Activated CD4-positive, alpha-beta T cell treated with anti-CD3 and anti-CD28 coated beads, Interleukin-2, amount 10 ng/mL, durations not matched to agents 7 days and 5 days (primary cell): ENCODE results near the gene SET. TPM values are rescaled to one million over a fixed set of nuclear protein-coding genes. Genes with fewer than 3 reads are reported as not detected.
"Not testable (repeated sequence)": the region's sequence is repeated elsewhere in the genome, so short reads cannot be mapped to it uniquely, and the experiment has no call there.

Experiments
- CTCF ChIA-PET: fragments of 350-600 bp; sonication (Branson Sonifier 250); formaldehyde crosslinking; loops from one replicate; lab custom pipeline; 2021; ENCODE audit warnings: antibody characterized with exemption; lab: Charles Lee
- POLR2A ChIA-PET: fragments of 350-600 bp; sonication (Branson Sonifier 250); formaldehyde crosslinking; loops from one replicate; lab custom pipeline; 2021; ENCODE audit warnings: antibody characterized with exemption; lab: Charles Lee
- DNase-seq: peaks from one replicate; pipeline ENCODE4 v3.0.0-alpha.2; 2020
- H3K27ac Mint-ChIP-seq: one replicate; pipeline ENCODE4 v1.8.0; 2021; ENCODE audit warnings: mild to moderate bottlenecking, moderate library complexity, mixed read lengths
- H3K27me3 Mint-ChIP-seq: one replicate; pipeline ENCODE4 v1.8.0; 2021; ENCODE audit warnings: mixed read lengths
- H3K36me3 Mint-ChIP-seq: one replicate; pipeline ENCODE4 v1.8.0; 2021; ENCODE audit warnings: low read depth, mixed read lengths
- H3K4me1 Mint-ChIP-seq: one replicate; pipeline ENCODE4 v1.8.0; 2021; ENCODE audit warnings: mixed read lengths
- H3K4me3 Mint-ChIP-seq: one replicate; pipeline ENCODE4 v1.8.0; 2021; ENCODE audit warnings: mild to moderate bottlenecking, moderate library complexity, mixed read lengths
- H3K9me3 Mint-ChIP-seq: one replicate; pipeline ENCODE4 v1.8.0; 2021; ENCODE audit warnings: mixed read lengths
- total RNA-seq, 2 experiments: library from RNA; stranded (reverse); gene quantifications; one replicate each; pipeline ENCODE4 v1.2.3, GENCODE V29; 2021

Gene SET, protein sequence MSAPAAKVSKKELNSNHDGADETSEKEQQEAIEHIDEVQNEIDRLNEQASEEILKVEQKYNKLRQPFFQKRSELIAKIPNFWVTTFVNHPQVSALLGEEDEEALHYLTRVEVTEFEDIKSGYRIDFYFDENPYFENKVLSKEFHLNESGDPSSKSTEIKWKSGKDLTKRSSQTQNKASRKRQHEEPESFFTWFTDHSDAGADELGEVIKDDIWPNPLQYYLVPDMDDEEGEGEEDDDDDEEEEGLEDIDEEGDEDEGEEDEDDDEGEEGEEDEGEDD
- 100 to 1,000 TPM; 476 to 482 TPM for total RNA-seq

DNA sequence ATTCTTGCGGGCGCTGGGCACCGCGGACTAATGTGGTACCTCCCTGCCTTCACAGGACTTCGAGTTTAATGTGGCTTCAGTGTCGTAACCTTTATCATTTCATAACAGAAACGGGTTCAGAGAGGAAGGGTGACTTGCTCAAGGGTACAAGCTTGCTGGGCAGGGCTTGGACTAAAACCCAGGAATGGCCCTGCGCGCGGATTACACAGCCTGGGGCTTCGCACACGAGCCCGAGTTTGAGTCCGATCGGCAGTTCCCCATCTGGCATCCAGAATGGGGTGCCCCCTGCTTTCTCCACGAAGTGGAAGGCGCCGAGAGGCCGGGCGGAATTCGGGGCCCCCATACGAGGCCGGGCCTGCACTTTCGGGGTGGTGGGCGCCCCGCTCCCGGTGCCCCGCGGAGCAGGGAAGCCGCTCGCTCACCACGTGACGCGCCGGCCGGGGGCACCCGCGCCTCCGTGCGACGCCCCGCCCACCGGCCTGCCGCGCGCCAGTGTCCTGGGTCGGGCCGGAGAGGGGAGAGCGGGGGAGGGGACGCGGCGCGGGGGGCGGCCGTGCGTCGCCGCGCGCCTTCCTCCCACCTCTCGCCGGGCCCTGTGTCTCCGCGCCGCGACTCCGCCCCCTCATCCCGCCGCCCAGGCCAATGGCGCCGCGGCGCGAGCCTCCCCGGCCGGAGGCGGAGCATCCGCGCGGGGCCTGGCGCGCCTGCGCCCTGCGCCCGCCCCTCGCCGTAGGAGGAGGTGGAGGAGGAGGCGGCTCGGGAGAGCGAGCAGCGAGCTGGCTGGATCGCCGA, at the start of gene SET:
TSS of gene SET (plus strand) at position 722 of the 792 bp plus-strand sequence. CDS start 361 bp downstream, outside the sequence.
- POLR2A ChIA-PET: no interaction called here
- no peaks in the 10 kb centered on the region for H3K9me3 Mint-ChIP-seq
- peak within 1 kb of the TSS; percentile 99 for H3K27ac Mint-ChIP-seq
- H3K36me3 Mint-ChIP-seq: peaks cover 35% of the 10 kb centered on the region
- no peaks in the 10 kb centered on the region for H3K27me3 Mint-ChIP-seq
- peaks cover 62% of the 10 kb centered on the region for H3K4me1 Mint-ChIP-seq
- peak; percentile 92 for DNase-seq
- CTCF ChIA-PET: interaction anchor here (0.6 to 2.6 kb wide), 6 partner anchors 9 to 132 kb away, joined by 3 to 8 read pairs (median 4); partner anchors contain the start of genes ENDOG and PKN3
- H3K4me3 Mint-ChIP-seq: peak within 1 kb of the TSS; percentile 77

DNA sequence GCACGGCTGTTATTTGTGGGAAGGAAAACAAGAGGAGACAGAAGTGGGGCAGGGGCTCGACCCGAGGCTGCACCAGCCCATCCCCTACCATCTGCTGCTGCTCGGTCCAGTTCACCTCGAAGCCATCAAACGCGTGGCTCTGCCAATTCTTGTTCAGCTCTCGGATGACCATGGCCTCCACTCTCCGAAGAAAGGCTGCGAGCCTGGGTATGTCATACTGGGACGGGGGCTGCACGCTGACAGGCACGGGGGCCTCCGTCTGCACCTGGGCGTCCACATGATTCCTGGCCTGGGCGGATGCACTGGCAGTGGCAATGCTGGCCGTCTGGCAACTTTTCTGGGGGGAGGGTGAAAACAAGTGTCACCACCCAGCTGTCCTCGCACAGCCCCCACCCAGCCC, 48.4 kb upstream of the SET start:
- ChIA-PET POLR2A (no interaction called here), CTCF (no interaction called here)
- H3K4me3 Mint-ChIP-seq: no peak overlapping the region
- no peaks in the 10 kb centered on the region for H3K27me3 Mint-ChIP-seq
- H3K9me3 Mint-ChIP-seq: no peaks in the 10 kb centered on the region
- peaks cover 14% of the 10 kb centered on the region for H3K36me3 Mint-ChIP-seq
- no peak overlapping the region for H3K27ac Mint-ChIP-seq
- H3K4me1 Mint-ChIP-seq: peaks cover 6% of the 10 kb centered on the region
- DNase-seq: no peak

DNA sequence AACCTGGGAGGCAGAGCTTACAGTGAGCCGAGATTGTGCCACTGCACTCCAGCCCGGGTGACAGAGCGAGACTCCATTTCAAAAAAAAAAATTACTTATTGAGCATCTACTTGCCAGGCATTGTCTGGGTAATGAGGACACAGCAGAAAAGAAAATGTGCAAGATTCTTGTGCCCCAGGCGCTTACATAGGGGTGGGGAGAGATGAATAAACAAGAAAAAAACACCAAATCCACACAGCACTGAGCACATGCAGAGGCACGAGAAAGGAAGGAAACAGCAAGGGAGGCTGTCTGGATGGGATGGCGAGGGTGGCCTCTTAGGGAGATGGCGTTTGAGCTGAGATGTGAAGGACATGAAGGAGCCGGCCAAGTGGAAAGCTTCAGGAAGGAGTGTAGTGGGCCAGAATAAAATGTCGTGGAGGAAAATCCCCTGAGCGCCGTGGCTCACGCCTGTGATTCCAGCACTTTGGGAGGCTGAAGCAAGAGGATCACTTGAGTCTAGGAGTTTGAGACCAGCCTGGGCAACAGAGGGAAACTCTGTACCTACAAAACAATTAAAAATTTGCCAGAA, 46.3 kb upstream of the SET start:
- POLR2A ChIA-PET: interaction anchor here (0.6 kb wide), 1 partner anchor 748 kb away, joined by 4 read pairs; no protein-coding TSS in a partner anchor
- no peaks in the 10 kb centered on the region for H3K27me3 Mint-ChIP-seq
- H3K36me3 Mint-ChIP-seq: peaks cover 14% of the 10 kb centered on the region
- no peaks in the 10 kb centered on the region for H3K9me3 Mint-ChIP-seq
- DNase-seq: no peak
- CTCF ChIA-PET: interaction anchor here (0.6 kb wide), 1 partner anchor 124 kb away, joined by 3 read pairs; no protein-coding TSS in a partner anchor
- no peak overlapping the region for H3K27ac Mint-ChIP-seq
- H3K4me3 Mint-ChIP-seq: no peak overlapping the region
- H3K4me1 Mint-ChIP-seq: peaks cover 6% of the 10 kb centered on the region

DNA sequence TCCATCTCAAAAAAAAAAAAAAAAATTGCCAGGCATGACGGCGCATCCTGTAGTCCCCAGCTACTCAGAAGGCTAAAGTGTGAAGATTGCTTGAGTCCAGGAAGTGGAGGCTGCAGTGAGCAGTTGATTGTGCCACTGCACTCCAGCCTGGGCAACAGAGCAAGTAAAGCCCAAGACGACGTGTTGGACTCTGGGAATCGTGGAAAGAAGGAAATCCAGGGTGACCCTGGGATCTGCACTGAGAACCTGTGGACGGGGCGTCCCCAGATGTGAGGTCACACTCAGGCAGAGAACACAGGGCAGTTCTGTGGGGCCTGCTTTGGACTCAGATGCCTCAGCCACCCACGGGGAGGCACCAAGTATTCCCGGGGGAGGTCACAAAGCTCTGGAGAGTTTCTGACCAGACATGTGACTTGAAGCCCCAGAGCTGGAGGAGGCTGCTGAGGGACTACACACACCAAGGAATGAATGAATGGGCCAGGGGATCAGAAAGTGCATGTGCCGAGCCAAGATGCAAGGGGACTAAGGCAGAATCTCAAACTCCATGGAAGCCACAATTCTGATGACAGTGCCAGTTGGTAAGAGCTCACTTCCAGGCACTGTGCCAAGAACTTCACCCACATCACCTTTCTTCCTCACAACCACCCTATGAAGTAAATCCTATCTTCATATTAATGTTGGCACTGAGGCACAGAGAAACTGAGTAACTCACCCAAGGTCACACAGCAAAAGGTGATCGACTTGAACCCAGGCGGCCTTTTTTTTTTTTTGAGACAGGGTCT, 45.3 kb upstream of the SET start:
- no peak for DNase-seq
- CTCF ChIA-PET: interaction anchor here (0.6 kb wide), 1 partner anchor 128 kb away, joined by 3 read pairs; no protein-coding TSS in a partner anchor
- H3K27ac Mint-ChIP-seq: no peak overlapping the region
- H3K36me3 Mint-ChIP-seq: peaks cover 10% of the 10 kb centered on the region
- H3K4me1 Mint-ChIP-seq: peaks cover 6% of the 10 kb centered on the region
- no peak overlapping the region for H3K4me3 Mint-ChIP-seq
- H3K9me3 Mint-ChIP-seq: no peaks in the 10 kb centered on the region
- POLR2A ChIA-PET: interaction anchor here (0.6 kb wide), 1 partner anchor 748 kb away, joined by 4 read pairs; no protein-coding TSS in a partner anchor
- H3K27me3 Mint-ChIP-seq: no peaks in the 10 kb centered on the region

DNA sequence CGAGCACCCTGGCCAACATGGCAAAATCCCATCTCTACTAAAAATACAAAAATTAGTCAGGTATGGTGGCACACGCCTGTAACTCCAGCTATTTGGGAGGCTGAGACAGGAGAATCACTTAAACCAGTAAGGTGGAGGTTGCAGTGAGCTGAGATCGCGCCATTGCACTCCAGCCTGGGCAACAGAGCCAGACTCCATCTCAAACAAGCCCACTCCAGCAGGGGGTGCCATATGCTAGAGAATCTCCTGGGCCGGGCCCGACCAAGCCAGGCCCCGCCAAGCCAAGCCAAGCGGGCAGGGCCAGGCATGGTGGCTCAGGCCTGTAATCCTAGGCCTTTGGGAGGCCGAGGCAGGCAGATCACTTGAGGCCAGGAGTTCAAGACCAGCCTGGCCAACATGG, 40.8 kb upstream of the SET start:
- H3K27me3 Mint-ChIP-seq, H3K4me1 Mint-ChIP-seq, H3K9me3 Mint-ChIP-seq, H3K27ac Mint-ChIP-seq, POLR2A ChIA-PET, H3K36me3 Mint-ChIP-seq, H3K4me3 Mint-ChIP-seq: not testable (repeated sequence)
- peak; percentile 69 for DNase-seq
- CTCF ChIA-PET: interaction anchor here (0.6 to 0.9 kb wide), 3 partner anchors 21 to 280 kb away, joined by 3 to 5 read pairs (median 4); no protein-coding TSS in a partner anchor

DNA sequence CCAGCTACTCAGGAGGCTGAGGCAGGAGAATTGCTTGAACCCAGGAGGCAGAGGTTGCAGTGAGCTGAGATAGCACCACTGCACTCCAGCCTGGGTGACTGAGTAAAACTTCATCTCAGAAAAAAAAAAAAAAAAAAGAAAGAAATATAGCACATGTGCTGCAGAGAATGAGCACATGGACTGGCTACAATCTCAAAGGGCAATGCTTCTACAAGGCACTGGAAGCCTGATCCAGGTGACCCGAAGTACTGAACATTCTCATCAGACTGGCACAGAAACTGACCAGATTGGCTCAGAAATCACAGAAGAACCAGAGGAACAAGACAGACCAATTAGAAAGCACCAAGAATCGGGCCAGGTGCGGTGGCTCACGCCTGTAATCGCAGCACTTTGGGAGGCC, 37.2 kb upstream of the SET start:
- H3K27ac Mint-ChIP-seq: no peak overlapping the region
- no peaks in the 10 kb centered on the region for H3K36me3 Mint-ChIP-seq
- H3K27me3 Mint-ChIP-seq: no peaks in the 10 kb centered on the region
- no peak overlapping the region for H3K4me3 Mint-ChIP-seq
- peaks cover 17% of the 10 kb centered on the region for H3K4me1 Mint-ChIP-seq
- ChIA-PET CTCF (interaction anchor here (0.6 kb wide), 2 partner anchors 289 to 290 kb away, joined by 4 read pairs; no protein-coding TSS in a partner anchor), POLR2A (no interaction called here)
- DNase-seq: no peak
- H3K9me3 Mint-ChIP-seq: no peaks in the 10 kb centered on the region

DNA sequence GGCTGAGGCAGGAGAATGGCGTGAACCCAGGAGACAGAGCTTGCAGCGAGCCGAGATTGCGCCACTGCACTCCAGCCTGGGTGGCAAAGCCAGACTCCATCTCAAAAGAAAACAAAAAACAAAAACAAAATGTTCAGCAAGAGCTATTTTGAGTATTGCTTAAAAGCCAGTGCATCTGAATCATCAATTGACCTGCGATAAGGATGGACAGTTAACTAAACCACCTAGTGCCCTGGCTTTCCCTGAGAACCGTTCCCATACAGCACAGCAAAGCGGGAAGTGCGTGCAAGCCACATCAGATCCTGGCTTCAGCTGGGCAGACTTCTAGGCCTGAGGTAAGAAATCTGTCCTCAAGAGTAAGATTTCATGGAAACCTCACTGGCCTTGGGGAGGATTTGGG, 35.1 kb upstream of the SET start:
- peaks cover 23% of the 10 kb centered on the region for H3K4me1 Mint-ChIP-seq
- ChIA-PET CTCF (interaction anchor here (1.2 to 1.3 kb wide), 2 partner anchors 8 to 117 kb away, joined by 3 to 4 read pairs; no protein-coding TSS in a partner anchor), POLR2A (no interaction called here)
- no peaks in the 10 kb centered on the region for H3K9me3 Mint-ChIP-seq
- no peak overlapping the region for H3K4me3 Mint-ChIP-seq
- H3K27ac Mint-ChIP-seq: no peak overlapping the region
- no peaks in the 10 kb centered on the region for H3K27me3 Mint-ChIP-seq
- DNase-seq: no peak
- H3K36me3 Mint-ChIP-seq: no peaks in the 10 kb centered on the region

DNA sequence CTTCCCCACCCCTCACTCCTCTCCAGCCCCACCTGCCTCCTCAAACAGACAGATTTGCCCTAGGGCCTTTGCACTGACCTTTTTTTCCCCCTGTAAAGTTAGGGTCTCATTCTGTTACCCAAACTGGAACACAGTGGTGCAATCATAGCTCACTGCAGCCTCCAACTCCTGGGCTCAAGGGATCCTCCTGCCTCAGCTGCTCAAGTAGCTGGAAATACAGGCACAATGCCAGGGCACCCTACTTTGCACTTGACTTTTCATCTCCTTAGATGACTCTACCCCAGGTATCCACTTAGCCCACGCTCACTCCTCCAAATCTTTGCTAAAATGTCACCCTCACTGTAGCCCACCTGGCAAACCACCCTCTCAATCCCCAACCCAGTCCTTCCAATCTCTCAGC, 34.5 kb upstream of the SET start:
- peak overlapping the region; percentile 24 for H3K4me3 Mint-ChIP-seq
- ChIA-PET POLR2A (no interaction called here), CTCF (interaction anchor here (1.0 to 1.3 kb wide), 3 partner anchors 9 to 117 kb away, joined by 3 to 4 read pairs (median 3); no protein-coding TSS in a partner anchor)
- no peak for DNase-seq
- no peaks in the 10 kb centered on the region for H3K27me3 Mint-ChIP-seq
- H3K4me1 Mint-ChIP-seq: peaks cover 23% of the 10 kb centered on the region
- no peaks in the 10 kb centered on the region for H3K36me3 Mint-ChIP-seq
- H3K27ac Mint-ChIP-seq: no peak overlapping the region
- H3K9me3 Mint-ChIP-seq: no peaks in the 10 kb centered on the region

DNA sequence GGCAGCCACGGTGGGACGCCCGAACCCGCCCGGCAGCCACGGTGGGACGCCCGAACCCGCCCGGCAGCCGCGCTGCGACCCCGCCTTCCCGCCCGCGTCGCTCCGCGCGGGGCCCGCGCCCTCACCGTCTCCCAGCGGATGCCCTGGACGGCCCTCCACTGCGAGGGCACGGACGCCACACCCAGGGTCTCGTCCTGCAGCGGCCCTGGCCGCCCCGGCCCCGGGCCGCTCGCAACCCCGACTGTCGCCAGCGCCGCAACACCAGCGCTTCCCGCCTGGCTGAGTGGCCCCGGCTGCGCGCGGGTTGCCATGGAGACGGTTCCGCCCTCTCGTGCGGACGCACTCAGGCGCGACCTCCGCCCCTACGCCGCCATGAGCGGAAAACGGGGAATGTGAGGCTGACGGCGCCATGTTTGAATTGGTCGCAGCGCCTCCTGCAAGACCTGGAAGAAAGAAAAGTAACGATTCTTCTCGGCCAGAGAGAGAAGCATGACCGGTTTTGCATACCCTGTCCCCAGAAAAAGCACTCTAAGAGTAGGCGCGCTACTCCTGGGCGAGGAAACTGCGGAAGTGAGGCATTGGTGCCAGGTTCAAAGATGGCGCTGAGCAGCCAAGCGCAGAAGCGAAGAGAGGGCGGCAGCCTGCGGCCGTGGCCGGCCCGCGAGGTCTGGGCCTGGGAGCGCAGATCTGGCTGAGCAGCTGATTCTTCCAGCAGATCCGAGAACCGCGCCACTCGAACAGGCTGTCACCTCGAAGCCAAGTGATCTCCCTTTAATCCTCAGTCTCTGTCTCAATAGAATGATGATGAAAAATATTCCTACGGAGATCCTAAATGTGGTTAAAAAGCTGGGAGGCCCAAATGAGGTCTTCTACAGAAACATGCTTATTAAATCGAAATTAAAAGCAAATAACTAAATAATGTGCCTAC, 32.3 kb upstream of the SET start, which contains the start of gene DYNC2I2:
TSS of gene DYNC2I2 (minus strand) at position 432 of the 928 bp plus-strand sequence. CDS start at position 311, 121 bp downstream.
- DNase-seq: peak; percentile 97
- H3K27me3 Mint-ChIP-seq: no peaks in the 10 kb centered on the region

DNA sequence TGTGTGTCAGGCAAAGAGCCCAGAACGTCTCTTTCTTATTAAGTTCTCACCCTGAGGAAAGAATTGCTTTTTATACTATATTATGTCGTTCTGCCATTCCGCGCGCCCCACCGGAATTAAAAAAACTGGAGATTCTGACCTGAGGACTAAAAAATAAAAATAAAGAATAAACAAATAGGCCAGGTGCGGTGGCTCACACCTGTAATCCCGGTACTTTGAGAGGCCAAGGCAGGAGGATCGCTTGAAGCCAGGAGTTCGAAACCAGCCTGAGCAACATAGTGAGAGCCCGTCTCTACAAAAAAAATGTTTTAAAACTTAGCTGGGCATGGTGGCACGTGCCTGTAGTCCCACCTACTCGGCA, 31.7 kb upstream of the SET start:
- no peaks in the 10 kb centered on the region for H3K36me3 Mint-ChIP-seq
- H3K27ac Mint-ChIP-seq: peak overlapping the region; percentile 100
- no peaks in the 10 kb centered on the region for H3K27me3 Mint-ChIP-seq
- H3K9me3 Mint-ChIP-seq: no peaks in the 10 kb centered on the region
- H3K4me3 Mint-ChIP-seq: peak overlapping the region; percentile 87
- H3K4me1 Mint-ChIP-seq: peaks cover 21% of the 10 kb centered on the region
- no peak for DNase-seq
- ChIA-PET CTCF (interaction anchor here (1.4 to 1.8 kb wide), 3 partner anchors 17 to 107 kb away, joined by 3 to 6 read pairs (median 5); partner anchors contain the start of gene PKN3), POLR2A (no interaction called here)

More for the DNA sequence above, 32.3 kb upstream of the SET start, which contains the start of gene DYNC2I2:
- Mint-ChIP-seq H3K36me3 (no peaks in the 10 kb centered on the region), H3K4me1 (peaks cover 23% of the 10 kb centered on the region), H3K4me3 (peak within 1 kb of the TSS; percentile 87), H3K9me3 (no peaks in the 10 kb centered on the region), H3K27ac (peak within 1 kb of the TSS; percentile 100)
- ChIA-PET CTCF (interaction anchor here (1.4 to 1.8 kb wide), 3 partner anchors 18 to 106 kb away, joined by 3 to 6 read pairs (median 5); partner anchors contain the start of gene PKN3), POLR2A (no interaction called here)

DNA sequence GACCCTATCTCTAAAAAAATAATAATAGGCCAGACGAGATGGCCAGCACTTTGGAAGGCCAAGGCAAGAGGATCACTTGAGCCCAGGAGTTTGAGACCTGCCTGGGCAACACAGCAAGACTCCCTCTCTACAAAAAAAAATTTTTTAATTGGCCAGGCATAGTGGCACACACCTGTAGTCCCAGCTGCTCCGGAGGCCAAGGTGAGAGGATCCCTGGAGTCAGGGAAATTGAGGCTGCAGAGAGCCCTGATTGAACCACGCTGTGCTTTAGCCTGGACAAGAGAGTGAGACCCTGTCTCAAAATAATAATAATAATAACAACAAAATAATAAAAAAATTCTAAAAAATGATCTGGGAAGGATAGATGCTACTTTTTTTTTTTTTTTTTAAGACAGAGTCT, 31.2 kb upstream of the SET start:
- CTCF ChIA-PET: interaction anchor here (0.9 to 1.8 kb wide), 4 partner anchors 17 to 107 kb away, joined by 3 to 6 read pairs (median 4); partner anchors contain the start of gene PKN3
- no peak overlapping the region for H3K4me3 Mint-ChIP-seq
- H3K27ac Mint-ChIP-seq: peak overlapping the region; percentile 100
- DNase-seq: no peak
- no peaks in the 10 kb centered on the region for H3K9me3 Mint-ChIP-seq
- H3K27me3 Mint-ChIP-seq: no peaks in the 10 kb centered on the region
- POLR2A ChIA-PET: no interaction called here
- no peaks in the 10 kb centered on the region for H3K36me3 Mint-ChIP-seq
- H3K4me1 Mint-ChIP-seq: peaks cover 21% of the 10 kb centered on the region
